NCI-H2029 (cell line): Measurements from ENCODE around the gene IGDCC3.

Source experiments
- DNase-seq: peaks from one replicate; lab custom pipeline; 2025; lab: John Stamatoyannopoulos, UW

Gene IGDCC3

GRCh38 chr15:65327651-65328393 lies 50.0 kb downstream of the IGDCC3 start:
- no peak for DNase-seq

GRCh38 chr15:65326818-65327217 lies 51.0 kb downstream of the IGDCC3 start:
- DNase-seq: no peak

- peak; percentile 42 for DNase-seq
Observed at GRCh38 chr15:65326117-65326526, 51.7 kb downstream of the IGDCC3 start.

- peak; percentile 52 for DNase-seq
Observed at GRCh38 chr15:65323071-65323511, 54.7 kb downstream of the IGDCC3 start.

- peak; percentile 43 for DNase-seq
Observed at GRCh38 chr15:65318870-65319356, 58.9 kb downstream of the IGDCC3 start.

GRCh38 chr15:65312400-65312916 lies 65.3 kb downstream of the IGDCC3 start:
- DNase-seq: no peak

- no peak for DNase-seq
Observed at GRCh38 chr15:65311760-65312159, 66.0 kb downstream of the IGDCC3 start.

- no peak for DNase-seq
Observed at GRCh38 chr15:65310431-65311137, 67.2 kb downstream of the IGDCC3 start.

GRCh38 chr15:65309882-65310418 lies 67.9 kb downstream of the IGDCC3 start:
- no peak for DNase-seq

GRCh38 chr15:65307978-65308377 lies 69.8 kb downstream of the IGDCC3 start:
- no peak for DNase-seq

GRCh38 chr15:65306551-65306950 lies 71.3 kb downstream of the IGDCC3 start:
- no peak for DNase-seq

- DNase-seq: no peak
Observed at GRCh38 chr15:65305776-65306175, 72.0 kb downstream of the IGDCC3 start.

GRCh38 chr15:65305150-65305758 lies 72.5 kb downstream of the IGDCC3 start:
- no peak for DNase-seq

- peak; percentile 76 for DNase-seq
Observed at GRCh38 chr15:65304381-65305149, 73.2 kb downstream of the IGDCC3 start, which contains the start of gene RNU5B-1. RNU5B-1 (plus strand) TSS chr15:65304677.

GRCh38 chr15:65303687-65304380 lies 74.0 kb downstream of the IGDCC3 start:
- no peak for DNase-seq

GRCh38 chr15:65302061-65302460 lies 75.7 kb downstream of the IGDCC3 start:
- DNase-seq: no peak

- no peak for DNase-seq
Observed at GRCh38 chr15:65300924-65301441, 76.8 kb downstream of the IGDCC3 start.

- no peak for DNase-seq
Observed at GRCh38 chr15:65298731-65299130, 79.1 kb downstream of the IGDCC3 start.

- DNase-seq: no peak
Observed at GRCh38 chr15:65292938-65293518, 84.8 kb downstream of the IGDCC3 start.

GRCh38 chr15:65290228-65290627 lies 87.6 kb downstream of the IGDCC3 start:
- DNase-seq: no peak
